K562 (cell line): ENCODE measurements around the gene HNRNPF. TPM values are rescaled to one million over a fixed set of nuclear protein-coding genes. Genes with fewer than 3 reads are reported as not detected.

Experiments
- ATF1 ChIP-seq, 2 experiments: fragments of 450-650 bp in 1 of 2; IDR thresholded peaks; 2 replicates each; pipeline ENCODE4 v1.6.1; 2016; ENCODE audit warnings: missing compliant biosample characterization in 1 of 2, missing genetic modification characterization in 1 of 2
- BRCA1 ChIP-seq, 2 experiments: fragments of 450-650 bp in 1 of 2; sonication (generic) in 1 of 2; formaldehyde crosslinking in 1 of 2; IDR thresholded peaks; 2 replicates each; pipeline versions ENCODE4 v1.5.0 to v1.6.1; 2017 to 2020; ENCODE audit warnings: mild to moderate bottlenecking in 1 of 2, missing genetic modification reagents in 1 of 2
- DPF2 ChIP-seq: fragments of 450-650 bp; IDR thresholded peaks from 2 replicates; pipeline ENCODE4 v1.6.1; 2016
- EGR1 ChIP-seq: fragments of 450-650 bp; conservative IDR thresholded peaks from 2 replicates; pipeline ENCODE4 v1.6.1; 2017; ENCODE audit warnings: mild to moderate bottlenecking
- EP300 ChIP-seq: IDR thresholded peaks from 2 replicates; pipeline ENCODE4 v1.6.1; 2012; ENCODE audit warnings: low read length, improper control_type of control experiment
- ESRRA ChIP-seq: fragments of 450-650 bp; IDR thresholded peaks from 2 replicates; pipeline ENCODE4 v1.6.1; 2014; ENCODE audit warnings: low read depth, mild to moderate bottlenecking, moderate library complexity, borderline replicate concordance
- FOXJ3 ChIP-seq: sonication (generic); formaldehyde crosslinking; IDR thresholded peaks from 2 replicates; pipeline ENCODE4 v1.4.0; 2020; ENCODE audit warnings: mild to moderate bottlenecking, missing genetic modification reagents
- HNRNPH1 ChIP-seq: fragments of 200-400 bp; formaldehyde crosslinking; optimal IDR thresholded peaks from 2 replicates; pipeline ENCODE3; 2017; ENCODE audit warnings: low read depth, mild to moderate bottlenecking, low read length, moderate library complexity
- KLF1 ChIP-seq: fragments of 450-650 bp; IDR thresholded peaks from 2 replicates; pipeline ENCODE4 v1.6.1; 2016; ENCODE audit warnings: missing genetic modification characterization, missing compliant biosample characterization
- MAFK ChIP-seq: IDR thresholded peaks from 2 replicates; pipeline ENCODE4 v1.6.1; 2011; ENCODE audit warnings: low read length, improper control_type of control experiment
- NBN ChIP-seq: fragments of 450-650 bp; IDR thresholded peaks from 2 replicates; pipeline ENCODE4 v1.6.1; 2016; ENCODE audit warnings: low read depth, mild to moderate bottlenecking
- RBFOX2 ChIP-seq: fragments of 200-400 bp; formaldehyde crosslinking; IDR thresholded peaks from 2 replicates; pipeline ENCODE4 v1.6.1; 2017; ENCODE audit warnings: low read depth, mild to moderate bottlenecking, low read length, moderate library complexity
- RFX5 ChIP-seq: IDR thresholded peaks from 2 replicates; pipeline ENCODE4 v1.6.1; 2011; ENCODE audit warnings: low read depth, mild to moderate bottlenecking, improper control_type of control experiment, low read length
- SIN3A ChIP-seq, 2 experiments: fragments of 150-350 bp in 1 of 2; IDR thresholded peaks; 2 replicates each; pipeline ENCODE4 v1.6.1; 2011 to 2016; ENCODE audit warnings: borderline replicate concordance in 2 of 2, low read depth in 2 of 2, low read length in 2 of 2, mild to moderate bottlenecking in 2 of 2, moderate library complexity in 2 of 2; ENCODE audit not compliant: control insufficient read depth in 1 of 2
- SLC30A9 ChIP-seq: fragments of 250-450 bp; sonication (Bioruptor Pico); IDR thresholded peaks from 2 replicates; pipeline ENCODE4 v1.8.0; 2022; ENCODE audit warnings: mild to moderate bottlenecking, moderate library complexity
- SMARCA4 ChIP-seq: fragments of 450-650 bp; IDR thresholded peaks from 2 replicates; pipeline ENCODE4 v1.6.1; 2016
- SPI1 ChIP-seq: IDR thresholded peaks from 2 replicates; pipeline ENCODE4 v1.6.1; 2011; ENCODE audit warnings: low read depth, low read length, control low read depth, borderline replicate concordance
- TAF1 ChIP-seq: IDR thresholded peaks from 2 replicates; pipeline ENCODE4 v1.6.1; 2011; ENCODE audit warnings: mild to moderate bottlenecking, low read length, moderate library complexity; ENCODE audit not compliant: insufficient read depth, control insufficient read depth, severe bottlenecking; ENCODE audit errors: extremely low read depth
- TCF7 ChIP-seq: sonication (generic); IDR thresholded peaks from 2 replicates; pipeline ENCODE4 v1.6.1; 2016; ENCODE audit warnings: antibody characterized with exemption, borderline replicate concordance
- ZC3H4 ChIP-seq: sonication (generic); formaldehyde crosslinking; IDR thresholded peaks from 2 replicates; pipeline ENCODE4 v1.9.0; 2021; ENCODE audit warnings: missing genetic modification reagents, borderline replicate concordance
- ZNF212 ChIP-seq: fragments of 450-650 bp; formaldehyde crosslinking; IDR thresholded peaks from 2 replicates; pipeline ENCODE4 v1.4.0; 2020; ENCODE audit warnings: mild to moderate bottlenecking
- ZNF274 ChIP-seq: IDR thresholded peaks from 2 replicates; pipeline ENCODE4 v1.6.1; 2011; ENCODE audit warnings: low read depth, mild to moderate bottlenecking, low read length, moderate library complexity, borderline replicate concordance
- ZNF316 ChIP-seq: fragments of 450-650 bp; IDR thresholded peaks from 2 replicates; pipeline ENCODE4 v1.6.1; 2016
- ZNF584 ChIP-seq: fragments of 200-800 bp; sonication (Bioruptor generic); IDR thresholded peaks from 2 replicates; pipeline ENCODE4 v1.6.1; 2016; ENCODE audit warnings: low read depth, mild to moderate bottlenecking, missing genetic modification characterization, missing compliant biosample characterization
- polyA plus RNA-seq, 8 experiments: library from polyadenylated mRNA; depleted of rRNA in 4 of 8; stranded (reverse) in 5 of 8; unstranded in 3 of 8; fragments of >200 nt; fragmentation: Nextera tagmentation in 2 of 8; fragmentation: Illumina TruSeq in 1 of 8; extraction: Ambion mirVana in 2 of 8; extraction: Trizol in 1 of 8; gene quantifications; 2 replicates each; pipeline versions ENCODE4 v1.2.1 to v1.2.3, GENCODE V29; 2011 to 2014; ENCODE audit warnings: inconsistent platforms in 1 of 8, missing spikeins in 1 of 8
- total RNA-seq, 7 experiments: library from RNA; depleted of rRNA in 6 of 7; stranded (reverse); fragments of >200 nt in 6 of 7; fragmentation: Illumina TruSeq in 2 of 7; extraction: Trizol in 2 of 7; gene quantifications; 2 replicates each; pipeline versions ENCODE4 v1.2.1 to v1.2.3, GENCODE V29; 2011 to 2021; ENCODE audit warnings: low replicate concordance in 1 of 7
- TF ChIP-seq, protein P1 (sequence below), 2 experiments: fragments of 450-650 bp; conservative IDR thresholded peaks; 2 replicates each; pipeline ENCODE4 v1.6.1; 2017; ENCODE audit warnings: mild to moderate bottlenecking in 2 of 2, moderate library complexity in 2 of 2
- TF ChIP-seq, protein P2 (sequence below), 3 experiments: fragments of 200-800 bp in 1 of 3; fragments of 250-450 bp in 1 of 3; fragments of 450-650 bp in 1 of 3; sonication (Bioruptor Pico) in 1 of 3; sonication (Bioruptor generic) in 1 of 3; formaldehyde crosslinking in 1 of 3; IDR thresholded peaks; 2 replicates each; pipeline versions ENCODE4 v1.6.1 to v1.8.0; 2016 to 2022; ENCODE audit warnings: mild to moderate bottlenecking in 2 of 3, missing genetic modification characterization in 2 of 3, missing compliant biosample characterization in 1 of 3, moderate library complexity in 1 of 3

The HNRNPF gene
- total and polyA plus RNA-seq, 9 of the 15 experiments (the other 6 are each of a cell fraction or from before 2014, with no cell fraction given): 192 to 489 (median 416) TPM

GRCh38 chr10:43389867-43390266, 19.1 kb downstream of the HNRNPF start (continued):
- TF ChIP-seq ESRRA (peak; percentile 46; the same call in 1 of the 2 replicates), SIN3A (IDR thresholded peaks at IDR 0.05; ENCODE audit: borderline replicate concordance in 2 of 2, control insufficient read depth in 1 of 2, low read depth in 2 of 2, low read length in 2 of 2) (no peak), KLF1 (tag) (no peak), MAFK (peak; percentile 14; the same call in 1 of the 2 replicates), EP300 (peak; percentile 24; the same call in 1 of the 2 replicates), EGR1 (no peak), TAF1 (no peak), DPF2 (peak; percentile 55; the same call in 1 of the 2 replicates), TCF7 (no peak), ATF1 (CRISPR knock-in tag; IDR thresholded peaks at IDR 0.05) (no peak), ATF1 (tag; IDR thresholded peaks at IDR 0.05) (no peak), SMARCA4 (no peak), ZNF584 (CRISPR knock-in tag) (no peak), RFX5 (no peak), RBFOX2 (peak; percentile 41), SLC30A9 (CRISPR knock-in tag) (no peak), FOXJ3 (CRISPR knock-in tag) (no peak), ZNF212 (CRISPR knock-in tag) (no peak), ZNF274 (no peak), NBN (no peak), SPI1 (no peak), BRCA1 (IDR thresholded peaks at IDR 0.05) (no peak), BRCA1 (CRISPR knock-in tag; IDR thresholded peaks at IDR 0.05) (no peak), ZNF316 (0 out of 2 replicates have a peak, but pooled peaks have one; percentile 16), ZC3H4 (no peak), HNRNPH1 (no peak)
- TF ChIP-seq, protein P1, sequence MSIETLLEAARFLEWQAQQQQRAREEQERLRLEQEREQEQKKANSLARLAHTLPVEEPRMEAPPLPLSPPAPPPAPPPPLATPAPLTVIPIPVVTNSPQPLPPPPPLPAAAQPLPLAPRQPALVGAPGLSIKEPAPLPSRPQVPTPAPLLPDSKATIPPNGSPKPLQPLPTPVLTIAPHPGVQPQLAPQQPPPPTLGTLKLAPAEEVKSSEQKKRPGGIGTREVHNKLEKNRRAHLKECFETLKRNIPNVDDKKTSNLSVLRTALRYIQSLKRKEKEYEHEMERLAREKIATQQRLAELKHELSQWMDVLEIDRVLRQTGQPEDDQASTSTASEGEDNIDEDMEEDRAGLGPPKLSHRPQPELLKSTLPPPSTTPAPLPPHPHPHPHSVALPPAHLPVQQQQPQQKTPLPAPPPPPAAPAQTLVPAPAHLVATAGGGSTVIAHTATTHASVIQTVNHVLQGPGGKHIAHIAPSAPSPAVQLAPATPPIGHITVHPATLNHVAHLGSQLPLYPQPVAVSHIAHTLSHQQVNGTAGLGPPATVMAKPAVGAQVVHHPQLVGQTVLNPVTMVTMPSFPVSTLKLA (conservative IDR thresholded peaks at IDR 0.05): peak in 1 of 2 experiments; percentile 54; a peak in 2 of 4 replicates
- TF ChIP-seq, protein P2, sequence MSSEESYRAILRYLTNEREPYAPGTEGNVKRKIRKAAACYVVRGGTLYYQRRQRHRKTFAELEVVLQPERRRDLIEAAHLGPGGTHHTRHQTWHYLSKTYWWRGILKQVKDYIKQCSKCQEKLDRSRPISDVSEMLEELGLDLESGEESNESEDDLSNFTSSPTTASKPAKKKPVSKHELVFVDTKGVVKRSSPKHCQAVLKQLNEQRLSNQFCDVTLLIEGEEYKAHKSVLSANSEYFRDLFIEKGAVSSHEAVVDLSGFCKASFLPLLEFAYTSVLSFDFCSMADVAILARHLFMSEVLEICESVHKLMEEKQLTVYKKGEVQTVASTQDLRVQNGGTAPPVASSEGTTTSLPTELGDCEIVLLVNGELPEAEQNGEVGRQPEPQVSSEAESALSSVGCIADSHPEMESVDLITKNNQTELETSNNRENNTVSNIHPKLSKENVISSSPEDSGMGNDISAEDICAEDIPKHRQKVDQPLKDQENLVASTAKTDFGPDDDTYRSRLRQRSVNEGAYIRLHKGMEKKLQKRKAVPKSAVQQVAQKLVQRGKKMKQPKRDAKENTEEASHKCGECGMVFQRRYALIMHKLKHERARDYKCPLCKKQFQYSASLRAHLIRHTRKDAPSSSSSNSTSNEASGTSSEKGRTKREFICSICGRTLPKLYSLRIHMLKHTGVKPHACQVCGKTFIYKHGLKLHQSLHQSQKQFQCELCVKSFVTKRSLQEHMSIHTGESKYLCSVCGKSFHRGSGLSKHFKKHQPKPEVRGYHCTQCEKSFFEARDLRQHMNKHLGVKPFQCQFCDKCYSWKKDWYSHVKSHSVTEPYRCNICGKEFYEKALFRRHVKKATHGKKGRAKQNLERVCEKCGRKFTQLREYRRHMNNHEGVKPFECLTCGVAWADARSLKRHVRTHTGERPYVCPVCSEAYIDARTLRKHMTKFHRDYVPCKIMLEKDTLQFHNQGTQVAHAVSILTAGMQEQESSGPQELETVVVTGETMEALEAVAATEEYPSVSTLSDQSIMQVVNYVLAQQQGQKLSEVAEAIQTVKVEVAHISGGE (CRISPR knock-in tag; IDR thresholded peaks at IDR 0.05): no peak
